Suprapubic skin (tissue), 4 donors: Measurements from ENCODE around the gene ZNF597. TPM values are rescaled to one million over a fixed set of nuclear protein-coding genes. Genes with fewer than 3 reads are reported as not detected.

ENCODE experiments used
- DNase-seq, 2 donors: peaks; one replicate each; pipeline ENCODE4 v3.0.0-alpha.2; 2019; ENCODE audit warnings: low spot score in 2 of 2
- H3K27ac ChIP-seq: fragments of 200-600 bp; sonication (generic); one replicate; pipeline ENCODE4 v1.5.1; 2019
- H3K27me3 ChIP-seq: fragments of 200-600 bp; sonication (generic); one replicate; pipeline ENCODE4 v1.5.1; 2019
- H3K36me3 ChIP-seq: fragments of 200-600 bp; sonication (generic); one replicate; pipeline ENCODE4 v1.5.1; 2019
- H3K4me1 ChIP-seq: fragments of 200-600 bp; sonication (generic); one replicate; pipeline ENCODE4 v1.5.1; 2019
- H3K4me3 ChIP-seq: fragments of 200-600 bp; sonication (generic); one replicate; pipeline ENCODE4 v1.5.1; 2019; ENCODE audit warnings: mild to moderate bottlenecking
- H3K9me3 ChIP-seq: fragments of 200-600 bp; sonication (generic); one replicate; pipeline ENCODE4 v1.5.1; 2019
- CTCF ChIP-seq, 2 donors: fragments of 200-600 bp in 1 of 2; fragments of 450-650 bp in 1 of 2; sonication (generic) in 1 of 2; IDR thresholded peaks; one replicate each; pipeline ENCODE4 v1.5.1; 2016 to 2019; ENCODE audit warnings: antibody characterized with exemption in 2 of 2, mild to moderate bottlenecking in 1 of 2, moderate library complexity in 1 of 2
- EP300 ChIP-seq: sonication (generic); formaldehyde crosslinking; IDR thresholded peaks from one replicate; pipeline ENCODE4 v1.6.1; 2017; ENCODE audit warnings: antibody characterized with exemption
- POLR2A ChIP-seq, 2 donors: fragments of 450-650 bp; IDR thresholded peaks; one replicate each; pipeline ENCODE4 v1.6.1; 2017; ENCODE audit warnings: antibody characterized with exemption in 2 of 2, mild to moderate bottlenecking in 2 of 2, moderate library complexity in 2 of 2
- POLR2AphosphoS5 ChIP-seq, 3 donors: sonication (generic); formaldehyde crosslinking; IDR thresholded peaks; one replicate each; pipeline ENCODE4 v1.6.1; 2017; ENCODE audit warnings: antibody characterized with exemption in 3 of 3
- WGBS: methylation state at CpG from one replicate; pipeline ENCODE4 v1.1.5; 2018; 5-methylcytosine and 5-hydroxymethylcytosine counted together
- total RNA-seq, 4 donors: library from RNA; depleted of rRNA; stranded (reverse); fragments of >200 nt; gene quantifications; one replicate each; pipeline ENCODE4 v1.1.0, GENCODE V29; 2016

Gene ZNF597
- total RNA-seq, 4 donors from 2014 or later: 1.5 to 4.3 (median 2.4) TPM

GRCh38 chr16:3431779-3432219 lies 11.5 kb downstream of the ZNF597 start:
- peak overlapping the region; percentile 24 for H3K4me3 ChIP-seq
- TF ChIP-seq POLR2A (IDR thresholded peaks at IDR 0.05): no peak
- no peak for TF ChIP-seq POLR2AphosphoS5 (IDR thresholded peaks at IDR 0.05)
- TF ChIP-seq EP300: no peak
- TF ChIP-seq CTCF (IDR thresholded peaks at IDR 0.05): no peak
- WGBS: 76% methylated on average over 25 of the region's 26 CpGs
- H3K9me3 ChIP-seq: no peaks in the 10 kb centered on the region
- H3K27me3 ChIP-seq: no peaks in the 10 kb centered on the region
- no peak overlapping the region for H3K27ac ChIP-seq
- no peaks in the 10 kb centered on the region for H3K4me1 ChIP-seq
- peaks cover 8% of the 10 kb centered on the region for H3K36me3 ChIP-seq
- peak in 1 of 2 donors; percentile 66 for DNase-seq

- H3K4me1 ChIP-seq: no peaks in the 10 kb centered on the region
- no peak overlapping the region for H3K4me3 ChIP-seq
- H3K27me3 ChIP-seq: no peaks in the 10 kb centered on the region
- WGBS: 48% methylated on average over 26 of the region's 29 CpGs
- TF ChIP-seq POLR2AphosphoS5 (IDR thresholded peaks at IDR 0.05) (no peak), CTCF (IDR thresholded peaks at IDR 0.05) (no peak), EP300 (no peak)
- H3K36me3 ChIP-seq: peaks cover 4% of the 10 kb centered on the region
- H3K27ac ChIP-seq: no peak overlapping the region
- no peak for DNase-seq
- peaks cover 60% of the 10 kb centered on the region for H3K9me3 ChIP-seq
Observed at GRCh38 chr16:3413730-3414379, 29.4 kb downstream of the ZNF597 start.

- Histone ChIP-seq H3K27ac (no peak overlapping the region), H3K4me1 (no peaks in the 10 kb centered on the region), H3K9me3 (peaks cover 59% of the 10 kb centered on the region), H3K4me3 (no peak overlapping the region), H3K36me3 (peaks cover 55% of the 10 kb centered on the region), H3K27me3 (no peaks in the 10 kb centered on the region)
- no peak for DNase-seq
- TF ChIP-seq CTCF (IDR thresholded peaks at IDR 0.05): no peak
- TF ChIP-seq EP300: no peak
- TF ChIP-seq POLR2A (IDR thresholded peaks at IDR 0.05): no peak
- no peak for TF ChIP-seq POLR2AphosphoS5 (IDR thresholded peaks at IDR 0.05)
- WGBS: 97% methylated on average over 12 of the region's 12 CpGs
Observed at GRCh38 chr16:3408561-3409197, 34.6 kb downstream of the ZNF597 start.

GRCh38 chr16:3401719-3402397 lies 41.4 kb downstream of the ZNF597 start:
- peaks cover 23% of the 10 kb centered on the region for H3K9me3 ChIP-seq
- no peak for DNase-seq
- peaks cover 44% of the 10 kb centered on the region for H3K36me3 ChIP-seq
- H3K4me3 ChIP-seq: peak overlapping the region; percentile 95
- no peak for TF ChIP-seq EP300
- TF ChIP-seq CTCF (IDR thresholded peaks at IDR 0.05): no peak
- TF ChIP-seq POLR2A (IDR thresholded peaks at IDR 0.05): no peak
- no peak for TF ChIP-seq POLR2AphosphoS5 (IDR thresholded peaks at IDR 0.05)
- H3K27me3 ChIP-seq: no peaks in the 10 kb centered on the region
- H3K27ac ChIP-seq: peak overlapping the region; percentile 87
- 27% methylated on average over 12 of the region's 17 CpGs for WGBS
- H3K4me1 ChIP-seq: peaks cover 16% of the 10 kb centered on the region
